IMR-90 (cell line): ENCODE measurements around the gene SLC40A1. TPM values are rescaled to one million over a fixed set of nuclear protein-coding genes. Genes with fewer than 3 reads are reported as not detected.

Source experiments
- ATAC-seq: fragments of 200-7000 bp; cut with Tn5 transposase; 2 replicates; pipeline ENCODE4 v1.9.1; 2020; ENCODE audit warnings: low read depth, mild to moderate bottlenecking, moderate library complexity
- BruUV-seq: library from RNA; stranded (reverse); fragments of 400-500 nt; replicated peaks from 2 replicates; lab custom pipeline; 2021; lab: Mats Ljungman, UMichigan
- CTCF ChIA-PET: fragments of 300-600 bp; formaldehyde crosslinking; extraction: SDS; loops from one replicate; lab custom pipeline; 2021; ENCODE audit warnings: antibody characterized with exemption; lab: Yijun Ruan, JAX
- POLR2A ChIA-PET: fragments of 300-600 bp; sonication (Branson Sonifier 250); formaldehyde crosslinking; loops from one replicate; lab custom pipeline; 2022; ENCODE audit warnings: antibody characterized with exemption; ENCODE audit not compliant: unreplicated experiment; lab: Charles Lee
- DNase-seq: peaks from one replicate; pipeline ENCODE4 v3.0.0; 2013
- H2AFZ ChIP-seq: replicated peaks from 2 replicates; pipeline ENCODE3; 2013; ENCODE audit warnings: low read length, mild to moderate bottlenecking; ENCODE audit not compliant: poor library complexity
- H2AK5ac ChIP-seq: 2 replicates; pipeline ENCODE4 v1.6.1; 2013; ENCODE audit warnings: low read depth, low read length, inconsistent platforms
- H2AK9ac ChIP-seq: replicated peaks from 2 replicates; pipeline ENCODE3; 2013; ENCODE audit warnings: mild to moderate bottlenecking, low read depth, low read length, moderate library complexity; ENCODE audit not compliant: poor library complexity
- H2BK120ac ChIP-seq: 2 replicates; pipeline ENCODE4 v1.6.1; 2013; ENCODE audit warnings: low read depth, low read length, inconsistent platforms
- H2BK15ac ChIP-seq: 3 replicates; pipeline ENCODE4 v1.6.1; 2013; ENCODE audit warnings: low read depth, low read length, inconsistent platforms
- H2BK20ac ChIP-seq: 2 replicates; pipeline ENCODE4 v1.6.1; 2013; ENCODE audit warnings: low read depth, mild to moderate bottlenecking, inconsistent platforms, low read length, moderate library complexity
- H2BK5ac ChIP-seq: 2 replicates; pipeline ENCODE4 v1.6.1; 2013; ENCODE audit warnings: mild to moderate bottlenecking, low read depth, low read length, inconsistent platforms; ENCODE audit not compliant: poor library complexity, severe bottlenecking
- H3K14ac ChIP-seq: replicated peaks from 2 replicates; pipeline ENCODE4 v1.6.1; 2013; ENCODE audit warnings: low read depth, low read length, inconsistent platforms
- H3K18ac ChIP-seq: 2 replicates; pipeline ENCODE4 v1.6.1; 2013; ENCODE audit warnings: low read depth, low read length, control low read depth
- H3K23ac ChIP-seq: 2 replicates; pipeline ENCODE4 v1.6.1; 2013; ENCODE audit warnings: low read depth, low read length, inconsistent platforms
- H3K27ac ChIP-seq: 2 replicates; pipeline ENCODE4 v1.5.1; 2013; ENCODE audit warnings: mild to moderate bottlenecking, control low read depth, low read length; ENCODE audit not compliant: insufficient read depth
- H3K27me3 ChIP-seq: 2 replicates; pipeline ENCODE4 v1.6.1; 2013; ENCODE audit warnings: low read length; ENCODE audit not compliant: control insufficient read depth, insufficient read depth
- H3K36me3 ChIP-seq: 2 replicates; pipeline ENCODE4 v1.6.1; 2013; ENCODE audit warnings: low read length, mixed read lengths; ENCODE audit not compliant: control insufficient read depth, insufficient read depth
- H3K4ac ChIP-seq: 2 replicates; pipeline ENCODE4 v1.6.1; 2013; ENCODE audit warnings: low read depth, low read length, inconsistent platforms
- H3K4me1 ChIP-seq: 2 replicates; pipeline ENCODE4 v1.6.1; 2013; ENCODE audit warnings: low read length, mixed read lengths; ENCODE audit not compliant: control insufficient read depth, insufficient read depth
- H3K4me2 ChIP-seq: 2 replicates; pipeline ENCODE4 v1.6.1; 2013; ENCODE audit warnings: low read depth, mild to moderate bottlenecking, control low read depth, low read length, moderate library complexity
- H3K4me3 ChIP-seq: 2 replicates; pipeline ENCODE4 v1.5.1; 2013; ENCODE audit warnings: low read depth, mild to moderate bottlenecking, control low read depth, low read length, moderate library complexity; ENCODE audit not compliant: insufficient read depth
- H3K56ac ChIP-seq: 2 replicates; pipeline ENCODE4 v1.6.1; 2013; ENCODE audit warnings: low read length, inconsistent platforms; ENCODE audit not compliant: insufficient read depth; ENCODE audit errors: extremely low read depth
- H3K79me1 ChIP-seq, 2 experiments: 2 replicates each; pipeline ENCODE4 v1.6.1; 2013; ENCODE audit warnings: low read length in 2 of 2, inconsistent platforms in 1 of 2, low read depth in 1 of 2
- H3K9ac ChIP-seq: 2 replicates; pipeline ENCODE4 v1.6.1; 2013; ENCODE audit warnings: low read depth, low read length, control low read depth
- H3K9me1 ChIP-seq: 2 replicates; pipeline ENCODE4 v1.6.1; 2013; ENCODE audit warnings: low read length, inconsistent platforms; ENCODE audit not compliant: insufficient read depth
- H3K9me3 ChIP-seq: 2 replicates; pipeline ENCODE4 v1.6.1; 2013; ENCODE audit warnings: low read length; ENCODE audit not compliant: control insufficient read depth, insufficient read depth
- H4K20me1 ChIP-seq: 2 replicates; pipeline ENCODE4 v1.6.1; 2013; ENCODE audit warnings: low read length, inconsistent platforms; ENCODE audit not compliant: insufficient read depth
- H4K5ac ChIP-seq: 2 replicates; pipeline ENCODE4 v1.6.1; 2013; ENCODE audit warnings: mild to moderate bottlenecking, low read depth, low read length, control low read depth
- H4K8ac ChIP-seq, 2 experiments: 2 replicates each; pipeline ENCODE4 v1.6.1; 2013; ENCODE audit warnings: low read depth in 2 of 2, low read length in 2 of 2, control low read depth in 1 of 2, inconsistent platforms in 1 of 2
- H4K91ac ChIP-seq: 2 replicates; pipeline ENCODE4 v1.6.1; 2013; ENCODE audit warnings: low read depth, low read length, inconsistent platforms; ENCODE audit not compliant: insufficient read depth
- CEBPB ChIP-seq: IDR thresholded peaks from 2 replicates; pipeline ENCODE4 v1.6.1; 2012; ENCODE audit warnings: low read depth, low read length, improper control_type of control experiment
- CHD1 ChIP-seq: IDR thresholded peaks from 2 replicates; pipeline ENCODE4 v1.6.1; 2012; ENCODE audit warnings: low read depth, low read length, improper control_type of control experiment
- MAZ ChIP-seq: IDR thresholded peaks from 2 replicates; pipeline ENCODE4 v1.6.1; 2012; ENCODE audit warnings: low read depth, mild to moderate bottlenecking, low read length, improper control_type of control experiment, moderate library complexity, borderline replicate concordance
- NFE2L2 ChIP-seq: fragments of 150-350 bp; IDR thresholded peaks from 2 replicates; pipeline ENCODE4 v1.6.1; 2016; ENCODE audit warnings: low read depth, mild to moderate bottlenecking, low read length
- POLR2A ChIP-seq: IDR thresholded peaks from 2 replicates; pipeline ENCODE4 v1.6.1; 2012; ENCODE audit warnings: mild to moderate bottlenecking, low read depth, low read length
- RAD21 ChIP-seq: IDR thresholded peaks from 2 replicates; pipeline ENCODE4 v1.6.1; 2012; ENCODE audit warnings: low read length, improper control_type of control experiment
- RCOR1 ChIP-seq: IDR thresholded peaks from 2 replicates; pipeline ENCODE4 v1.6.1; 2012; ENCODE audit warnings: mild to moderate bottlenecking, low read length, improper control_type of control experiment; ENCODE audit not compliant: insufficient replicate concordance
- RFX5 ChIP-seq: IDR thresholded peaks from 2 replicates; pipeline ENCODE4 v1.8.0; 2012; ENCODE audit warnings: low read depth, mild to moderate bottlenecking, low read length, moderate library complexity
- SMC3 ChIP-seq: fragments of 150-350 bp; IDR thresholded peaks from 2 replicates; pipeline ENCODE4 v1.6.1; 2016; ENCODE audit warnings: low read depth, mild to moderate bottlenecking, antibody characterized with exemption, low read length, moderate library complexity
- USF2 ChIP-seq: fragments of 150-350 bp; IDR thresholded peaks from 2 replicates; pipeline ENCODE4 v1.6.1; 2017; ENCODE audit warnings: mild to moderate bottlenecking, antibody characterized with exemption, low read length, low read depth
- WGBS, 2 experiments: methylation state at CpG; one replicate each; pipeline versions ENCODE4 v1.1.5 to v1.1.7; 2013; ENCODE audit warnings: missing lambda C conversion rate in 2 of 2; ENCODE audit not compliant: insufficient read length in 1 of 2; ENCODE audit errors: extremely low coverage in 2 of 2; 5-methylcytosine and 5-hydroxymethylcytosine counted together
- dilution Hi-C: fragments of 300-500 bp; cut with HindIII; formaldehyde crosslinking; loops from one replicate; pipeline ENCODE4 v1.14.3; 2018; ENCODE audit warnings: low sequenced_read_pairs; ENCODE audit not compliant: unreplicated experiment
- in situ Hi-C: fragments of 300-500 bp; cut with MboI; formaldehyde crosslinking; loops from 3 replicates; pipeline ENCODE4 v1.14.3; 2019; ENCODE audit warnings: low sequenced_read_pairs, inconsistent platforms, mixed read lengths
- intact Hi-C: fragments of 100-400 bp; cut with micrococcal nuclease; formaldehyde crosslinking; loops from 2 replicates; pipeline ENCODE4 v1.10.0; 2022
- polyA plus RNA-seq, 3 experiments: library from polyadenylated mRNA; depleted of rRNA; stranded (reverse); fragments of >200 nt; gene quantifications; 2 replicates each; pipeline ENCODE4 v1.2.3, GENCODE V29; 2012; ENCODE audit warnings: low replicate concordance in 1 of 3
- total RNA-seq: library from RNA; depleted of rRNA; stranded (reverse); fragments of >200 nt; gene quantifications from 2 replicates; pipeline ENCODE4 v1.2.3, GENCODE V29; 2012
- TF ChIP-seq, protein P1 (sequence below): fragments of 150-350 bp; IDR thresholded peaks from 2 replicates; pipeline ENCODE4 v1.6.1; 2016; ENCODE audit warnings: low read depth, mild to moderate bottlenecking, low read length, moderate library complexity, borderline replicate concordance

Gene SLC40A1
- total and polyA plus RNA-seq, 2 of the 4 experiments (the other 2 are of a cell fraction) = 1.5 to 5.0 TPM

DNA sequence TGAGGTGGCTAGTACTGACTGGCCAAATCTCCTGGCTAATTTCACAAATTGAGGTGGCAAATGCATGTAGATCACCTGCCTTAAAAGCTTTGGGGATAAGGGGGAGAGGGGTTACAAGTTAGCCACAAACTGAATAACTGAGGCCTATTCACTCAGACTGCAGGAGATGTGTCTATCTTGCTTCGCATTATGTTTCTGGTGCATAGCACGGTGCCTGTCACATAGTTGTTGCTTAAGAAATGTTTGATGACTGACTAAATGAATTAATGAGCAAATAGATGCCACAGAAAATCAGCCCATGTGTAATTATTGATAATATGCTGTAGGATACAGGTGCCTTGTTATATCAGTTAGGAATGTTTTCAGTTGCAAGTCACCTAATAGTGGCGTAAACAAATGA, 12.5 kb upstream of the SLC40A1 start:
- no peak overlapping the region for H3K14ac ChIP-seq
- no TSS peak for BruUV-seq

More for the DNA sequence above, 12.5 kb upstream of the SLC40A1 start:
- Histone ChIP-seq H4K5ac (no peak overlapping the region), H3K18ac (no peak overlapping the region), H2BK15ac (no peak overlapping the region), H2AFZ (no peak overlapping the region), H3K4me1 (no peaks in the 10 kb centered on the region), H2AK9ac (no peak overlapping the region), H3K56ac (no peak overlapping the region), H3K27ac (no peak overlapping the region), H3K23ac (no peak overlapping the region), H4K20me1 (no peaks in the 10 kb centered on the region), H3K9ac (no peak overlapping the region), H4K91ac (no peak overlapping the region), H2BK20ac (no peak overlapping the region), H2AK5ac (no peak overlapping the region), H3K4me3 (no peak overlapping the region), H3K9me1 (no peaks in the 10 kb centered on the region), H3K79me1 (no peaks in the 10 kb centered on the region), H3K4ac (no peak overlapping the region), H3K27me3 (no peaks in the 10 kb centered on the region), H2BK120ac (no peak overlapping the region), H3K9me3 (no peaks in the 10 kb centered on the region), H4K8ac (no peak overlapping the region), H3K4me2 (no peak overlapping the region), H3K36me3 (no peaks in the 10 kb centered on the region), H2BK5ac (no peak overlapping the region)
- in situ Hi-C loops (no loop called here), intact Hi-C loops (no loop called here), dilution Hi-C loops (no loop called here)
- TF ChIP-seq USF2 (no peak), RCOR1 (no peak), CHD1 (no peak), RFX5 (no peak), NFE2L2 (no peak), POLR2A (no peak), RAD21 (no peak), SMC3 (no peak), CEBPB (no peak), MAZ (no peak)
- TF ChIP-seq, protein P1, sequence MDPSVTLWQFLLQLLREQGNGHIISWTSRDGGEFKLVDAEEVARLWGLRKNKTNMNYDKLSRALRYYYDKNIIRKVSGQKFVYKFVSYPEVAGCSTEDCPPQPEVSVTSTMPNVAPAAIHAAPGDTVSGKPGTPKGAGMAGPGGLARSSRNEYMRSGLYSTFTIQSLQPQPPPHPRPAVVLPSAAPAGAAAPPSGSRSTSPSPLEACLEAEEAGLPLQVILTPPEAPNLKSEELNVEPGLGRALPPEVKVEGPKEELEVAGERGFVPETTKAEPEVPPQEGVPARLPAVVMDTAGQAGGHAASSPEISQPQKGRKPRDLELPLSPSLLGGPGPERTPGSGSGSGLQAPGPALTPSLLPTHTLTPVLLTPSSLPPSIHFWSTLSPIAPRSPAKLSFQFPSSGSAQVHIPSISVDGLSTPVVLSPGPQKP = no peak
- POLR2A ChIA-PET = no interaction called here
- WGBS, 2 experiments = no CpG with 5 or more reads among the region's 3 CpGs
- CTCF ChIA-PET = no interaction called here
- ATAC-seq (no peak), DNase-seq (no peak)
